SKM-1 treated with dmso at 0.1 percent for 144 hours (cell line): Measurements from ENCODE around the gene RAPGEF1.
"Not testable (repeated sequence)": the region's sequence is repeated elsewhere in the genome, so short reads cannot be mapped to it uniquely, and the experiment has no call there.

Experiments
- DNase-seq: peaks from one replicate; lab custom pipeline; 2025; ENCODE audit not compliant: unreplicated experiment; lab: John Stamatoyannopoulos, UW

RAPGEF1 gene

DNA sequence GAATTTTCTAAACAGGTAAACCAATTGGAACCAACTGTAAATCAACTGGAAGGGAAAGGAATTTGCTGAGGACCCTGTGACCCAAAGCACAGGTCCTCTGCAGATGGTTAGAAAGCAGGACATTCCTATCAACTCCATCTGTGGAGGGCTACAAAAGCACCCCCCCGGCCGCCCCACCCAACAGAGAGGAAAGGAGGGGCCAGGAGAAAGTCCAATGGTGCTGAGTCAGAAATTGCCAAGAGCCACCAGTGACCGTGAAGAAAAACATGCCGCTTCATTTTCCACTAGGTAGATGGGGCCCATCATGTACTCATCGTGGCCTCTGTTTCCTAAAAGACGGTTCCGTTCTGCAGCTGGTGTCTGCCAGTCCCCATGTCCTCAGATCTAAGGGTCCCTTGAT is 66.3 kb downstream of the RAPGEF1 start:
- DNase-seq: no peak

DNA sequence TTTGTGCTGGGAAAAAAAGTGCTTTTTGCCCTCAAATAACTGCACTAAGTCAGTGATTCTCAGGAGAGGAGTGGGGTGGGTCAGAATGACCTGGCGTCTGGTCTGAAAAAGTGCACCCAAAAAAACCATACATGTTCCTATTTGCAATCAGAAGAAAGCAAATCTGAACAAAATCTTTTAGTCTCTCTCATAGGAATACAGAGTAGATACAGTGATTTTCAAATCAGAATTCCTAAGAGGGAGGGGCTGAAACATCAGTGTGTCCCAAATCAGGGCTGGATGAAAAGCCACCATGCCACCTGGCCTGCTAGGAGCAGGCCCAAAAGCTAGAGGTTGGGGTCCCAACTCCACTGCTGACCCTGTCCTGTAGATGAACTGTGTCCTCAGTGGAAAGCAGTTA is 66.8 kb downstream of the RAPGEF1 start:
- no peak for DNase-seq

DNA sequence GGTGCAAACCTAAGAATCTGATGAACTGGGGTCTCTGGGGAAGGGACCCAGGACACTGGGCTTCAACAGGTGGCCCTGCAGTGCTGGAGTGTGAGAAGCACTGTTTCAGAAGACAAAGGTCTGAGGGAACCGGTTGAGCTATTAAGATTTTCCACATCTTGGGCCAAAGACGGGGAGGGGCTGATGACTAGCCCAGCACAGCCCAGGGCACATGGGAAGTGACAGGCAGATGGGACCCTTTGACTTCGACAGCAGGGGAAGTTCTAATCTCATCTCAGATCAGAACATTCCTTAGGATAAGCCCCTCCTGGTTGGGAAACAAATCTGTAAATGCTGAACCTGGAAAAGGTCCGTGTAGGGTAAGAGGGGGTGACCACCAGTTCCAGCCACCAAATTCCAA is 67.4 kb downstream of the RAPGEF1 start:
- DNase-seq: no peak

DNA sequence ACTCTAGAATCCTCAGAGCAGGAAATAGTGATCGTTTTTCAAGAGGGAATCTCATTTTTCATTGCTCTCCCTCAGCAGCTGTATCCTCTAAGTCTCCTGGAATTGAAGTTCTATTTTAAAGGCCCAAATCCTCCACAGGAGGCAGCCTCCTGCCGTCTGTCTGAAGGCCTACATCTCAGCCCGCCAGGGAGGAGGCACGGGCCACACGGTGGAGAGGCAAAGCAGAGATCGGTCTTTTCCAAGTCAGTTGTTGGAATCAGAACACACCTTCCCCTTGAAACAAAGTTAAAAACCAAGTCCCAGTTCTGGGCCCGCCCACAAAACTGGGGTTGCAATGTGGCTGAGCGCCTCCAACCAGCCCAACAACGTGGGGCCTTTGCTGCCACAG is 68.7 kb downstream of the RAPGEF1 start:
- DNase-seq: no peak

GRCh38 chr9:131670247-131671132 is 69.4 kb downstream of the RAPGEF1 start:
- no peak for DNase-seq

DNA sequence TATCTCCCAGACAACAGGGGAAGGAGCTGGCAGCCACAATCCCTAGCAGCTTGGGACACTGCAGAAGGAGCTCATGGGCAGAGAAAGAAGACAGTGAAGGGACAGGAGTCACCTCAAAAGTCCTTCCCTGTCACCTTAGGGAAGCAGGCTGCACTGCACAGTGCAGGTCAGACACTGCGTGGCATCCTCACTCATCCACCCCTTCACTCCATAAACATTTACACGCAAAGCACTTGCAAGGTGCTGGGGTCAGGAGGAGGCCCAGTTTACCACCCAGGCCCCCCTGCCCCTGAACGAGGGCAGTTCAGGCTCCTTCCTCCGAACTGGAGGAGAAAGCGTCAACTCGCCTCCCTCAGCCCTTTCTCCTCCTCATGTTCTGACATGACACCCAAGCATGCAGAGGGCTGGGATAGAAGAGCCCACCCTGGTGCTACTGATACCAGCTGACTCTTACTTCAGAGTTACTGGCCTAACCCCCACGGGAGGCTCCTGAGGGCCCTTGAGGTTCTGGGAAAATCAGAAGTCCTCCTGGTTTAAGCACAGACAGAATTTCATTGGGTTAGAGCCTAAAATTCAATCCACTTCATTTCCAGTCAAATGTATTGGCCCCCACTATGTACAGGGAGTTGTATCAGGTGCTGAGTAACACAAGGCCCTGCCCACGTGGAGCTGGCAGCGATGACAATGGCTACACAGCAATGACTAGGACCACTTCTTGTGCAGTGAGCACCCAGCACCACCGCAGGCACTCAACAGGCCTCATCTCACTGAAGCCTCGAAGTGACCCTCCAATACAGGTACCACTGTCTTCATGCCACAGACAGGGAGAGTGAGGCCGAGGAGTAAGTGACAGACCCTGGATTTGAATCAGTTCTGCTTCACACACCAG is 70.4 kb downstream of the RAPGEF1 start:
- no peak for DNase-seq

DNA sequence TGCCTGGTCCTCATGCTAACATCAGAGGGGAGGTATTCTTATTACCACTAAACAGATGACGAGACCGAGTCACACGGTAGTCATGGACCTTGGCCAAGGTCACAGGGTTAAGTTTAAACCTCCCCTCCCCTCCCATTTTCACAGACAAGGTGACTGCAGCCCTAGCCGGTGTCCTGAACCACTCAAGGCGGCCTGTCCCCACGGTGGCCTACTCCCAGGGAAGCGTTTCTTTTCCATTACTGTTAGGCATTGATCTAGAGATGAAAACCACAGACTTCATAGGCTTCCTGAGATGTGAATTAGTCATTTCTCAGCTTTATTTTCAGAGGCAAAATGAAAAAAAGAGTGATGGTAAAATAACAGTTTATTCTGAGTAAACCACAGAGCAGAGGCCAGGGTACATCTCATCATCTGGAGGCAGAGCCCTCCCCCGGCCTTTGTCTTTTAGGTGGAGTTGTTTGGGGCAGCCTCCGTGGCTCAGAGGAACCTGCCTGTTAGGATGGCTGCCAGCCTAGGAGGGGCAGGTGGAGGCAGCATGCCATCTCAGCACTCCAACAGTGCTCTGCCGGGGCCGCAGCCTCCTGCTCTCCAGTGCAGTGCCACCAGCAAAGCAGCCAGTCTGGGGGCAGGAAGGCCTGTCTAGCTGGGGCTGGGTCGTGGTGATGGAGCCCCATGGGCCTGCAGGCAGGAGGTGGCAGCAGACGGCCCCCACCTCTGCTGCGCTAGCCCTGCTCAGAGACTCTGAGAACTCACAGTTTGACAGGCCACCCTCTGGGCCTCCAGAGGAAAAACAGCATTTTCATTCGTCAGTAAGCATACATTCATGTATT is 71.2 kb downstream of the RAPGEF1 start:
- no peak for DNase-seq

- no peak for DNase-seq
Observed at GRCh38 chr9:131668057-131668438, 71.8 kb downstream of the RAPGEF1 start.

DNA sequence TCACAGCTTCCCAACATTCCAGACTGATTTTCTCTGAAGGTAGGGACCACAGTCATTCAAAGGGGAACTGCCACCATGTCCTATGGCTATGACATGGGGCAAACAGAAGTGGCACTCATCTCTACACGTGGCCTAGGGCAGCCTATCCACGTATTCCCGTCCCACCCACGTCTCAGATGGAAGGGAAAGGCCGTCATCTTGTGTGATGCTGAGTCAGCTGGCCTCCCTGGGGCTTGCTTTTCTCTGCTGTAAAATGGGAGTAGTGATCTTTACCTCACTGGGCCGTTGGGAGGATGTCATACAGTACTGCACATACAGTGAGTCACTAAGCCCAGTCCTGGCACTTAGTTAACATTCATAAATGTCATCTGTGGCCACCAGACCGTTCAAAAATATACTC is 72.3 kb downstream of the RAPGEF1 start:
- DNase-seq: no peak

DNA sequence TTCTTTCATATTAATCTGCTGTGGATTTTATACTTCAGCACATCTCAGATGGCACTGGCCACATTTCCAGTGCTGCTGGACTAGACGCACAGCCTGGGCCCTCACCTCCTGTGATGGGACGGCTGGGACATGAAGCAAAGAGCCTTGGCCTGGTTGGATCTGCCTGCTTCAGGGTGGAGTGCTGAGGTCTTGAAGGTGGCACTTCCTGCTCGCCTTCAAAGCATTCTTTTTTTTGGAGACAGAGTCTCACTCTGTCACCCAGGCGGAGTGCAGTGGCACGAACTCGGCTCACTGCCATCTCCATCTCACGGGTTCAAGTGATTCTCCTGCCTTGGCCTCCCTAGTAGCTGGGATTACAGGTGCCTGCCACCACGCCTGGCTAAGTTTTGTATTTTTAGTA is 73.1 kb downstream of the RAPGEF1 start:
- DNase-seq: no peak

DNA sequence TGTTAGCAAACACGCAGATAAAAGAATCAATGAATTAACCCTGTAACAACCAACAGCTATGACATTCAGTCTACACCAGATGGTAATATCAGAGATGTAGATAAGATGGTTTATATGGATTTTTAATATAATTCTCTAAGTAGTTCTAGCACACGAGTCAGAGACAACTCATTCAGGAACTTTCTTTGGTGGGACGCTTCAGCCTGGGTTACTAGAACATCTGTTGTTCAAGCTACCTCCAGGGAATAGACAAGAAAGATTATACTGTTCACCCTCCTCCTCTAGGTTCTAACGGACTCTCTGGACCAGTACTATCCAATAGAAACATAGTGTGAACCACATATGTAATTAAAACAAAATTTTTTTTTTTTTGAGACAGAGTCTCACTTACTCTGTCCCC is 73.8 kb downstream of the RAPGEF1 start:
- no peak for DNase-seq

- no peak for DNase-seq
Observed at GRCh38 chr9:131663288-131663687, 76.6 kb downstream of the RAPGEF1 start.

GRCh38 chr9:131662289-131662621 is 77.6 kb downstream of the RAPGEF1 start:
- not testable (repeated sequence) for DNase-seq

- no peak for DNase-seq
Observed at GRCh38 chr9:131661568-131662288, 78.1 kb downstream of the RAPGEF1 start.

GRCh38 chr9:131660466-131661405 is 79.1 kb downstream of the RAPGEF1 start:
- DNase-seq: no peak

DNA sequence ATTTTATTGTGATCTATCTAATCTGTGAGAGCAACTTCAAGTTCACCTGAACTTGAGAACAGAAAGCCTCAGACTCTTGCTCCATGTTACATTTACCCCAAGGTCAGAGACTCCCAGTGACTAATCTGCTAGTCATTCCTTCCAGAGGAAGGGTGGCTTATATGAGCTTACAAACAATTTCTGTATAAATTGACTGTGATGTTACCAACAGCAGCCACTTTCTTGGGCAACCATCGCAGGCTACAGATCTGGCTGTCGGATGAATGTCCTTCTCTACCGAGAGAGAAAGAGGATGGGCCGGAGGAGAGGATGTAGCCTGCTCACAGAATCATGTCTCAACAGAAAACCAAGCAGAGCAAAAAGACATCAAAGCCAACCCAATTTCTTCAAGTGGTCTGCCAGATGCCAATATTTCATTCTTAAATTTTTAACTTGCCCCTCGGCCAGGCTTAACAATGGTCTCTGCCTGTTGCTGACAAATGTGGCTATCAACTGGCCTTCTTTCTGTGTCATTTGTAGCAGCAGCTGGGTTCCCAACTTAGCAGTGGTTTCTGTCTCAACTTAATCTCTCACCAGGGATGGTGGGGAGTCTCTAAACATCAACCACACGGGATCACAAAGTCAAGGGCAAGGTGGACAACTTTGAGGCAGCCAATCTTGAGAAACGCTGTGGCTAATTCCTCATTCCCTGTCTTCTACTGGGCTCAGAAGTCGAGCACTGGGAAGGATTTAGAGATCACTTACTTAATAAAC is 81.3 kb downstream of the RAPGEF1 start:
- no peak for DNase-seq

DNA sequence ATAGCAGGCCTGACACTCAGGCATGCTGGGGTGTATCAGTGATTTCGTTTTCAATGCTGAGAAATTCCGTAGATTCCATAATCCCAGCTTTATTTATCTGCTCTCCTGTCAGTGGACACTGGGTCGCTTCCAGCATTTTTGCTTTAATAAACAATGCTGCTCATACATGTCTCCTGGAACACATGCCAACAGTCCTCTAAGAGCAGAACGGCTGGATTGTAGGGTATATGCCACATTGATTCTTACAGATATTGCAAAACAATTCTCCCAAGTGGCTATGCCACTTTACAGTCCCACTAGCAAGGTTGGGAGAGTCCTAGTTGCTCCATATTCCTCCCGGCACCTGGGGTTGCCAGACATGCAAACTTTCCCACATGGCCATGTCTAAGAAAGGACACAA is 81.9 kb downstream of the RAPGEF1 start:
- DNase-seq: no peak

GRCh38 chr9:131657456-131657855 is 82.4 kb downstream of the RAPGEF1 start:
- DNase-seq: no peak

GRCh38 chr9:131657037-131657377 is 82.9 kb downstream of the RAPGEF1 start:
- DNase-seq: no peak
